IPS-11a (cell line): ENCODE results near the gene ANKH.

ENCODE experiments used
- H3K4me3 ChIP-seq: one replicate; pipeline ENCODE4 v1.5.1; 2013; ENCODE audit warnings: low read depth, low read length, control low read depth

Gene ANKH

DNA sequence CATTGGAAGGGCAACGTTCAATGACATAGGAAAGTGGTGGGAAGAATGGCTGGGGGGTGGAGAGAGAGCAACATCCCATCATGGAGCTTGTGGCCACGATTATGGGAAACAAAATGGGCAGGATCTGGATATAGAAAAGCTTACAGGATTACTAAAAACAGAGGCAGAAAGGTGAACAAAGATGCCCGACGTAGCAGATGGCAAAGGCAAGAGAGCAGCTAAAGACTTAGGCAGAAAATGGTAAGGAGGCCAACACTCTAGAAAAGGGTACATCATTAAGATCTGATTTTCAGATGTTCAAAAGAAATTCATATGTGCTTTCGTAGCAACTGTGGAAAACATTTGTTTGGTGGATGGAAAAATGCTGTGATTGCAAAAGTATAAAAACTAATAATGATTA, 104.5 kb downstream of the ANKH start:
- no peak overlapping the region for H3K4me3 ChIP-seq

DNA sequence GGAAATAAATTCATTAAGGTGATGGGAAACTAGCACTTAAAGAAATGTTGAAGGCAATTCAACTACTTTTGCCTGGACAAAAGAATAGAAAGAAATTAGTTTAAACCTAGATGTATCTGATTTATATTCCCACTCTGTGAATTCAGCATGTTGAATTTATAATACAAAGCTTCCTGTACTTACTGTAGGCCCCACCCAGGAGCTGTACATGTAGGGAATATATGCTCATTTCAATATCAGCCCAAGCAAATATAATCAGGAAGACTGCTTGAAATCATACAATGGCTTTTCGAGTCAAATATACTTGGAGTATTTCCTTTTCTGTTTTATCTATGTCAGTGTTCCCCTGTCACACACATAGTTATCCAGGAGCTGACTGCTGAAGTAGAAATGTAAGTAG, 105.0 kb downstream of the ANKH start:
- H3K4me3 ChIP-seq = no peak overlapping the region

DNA sequence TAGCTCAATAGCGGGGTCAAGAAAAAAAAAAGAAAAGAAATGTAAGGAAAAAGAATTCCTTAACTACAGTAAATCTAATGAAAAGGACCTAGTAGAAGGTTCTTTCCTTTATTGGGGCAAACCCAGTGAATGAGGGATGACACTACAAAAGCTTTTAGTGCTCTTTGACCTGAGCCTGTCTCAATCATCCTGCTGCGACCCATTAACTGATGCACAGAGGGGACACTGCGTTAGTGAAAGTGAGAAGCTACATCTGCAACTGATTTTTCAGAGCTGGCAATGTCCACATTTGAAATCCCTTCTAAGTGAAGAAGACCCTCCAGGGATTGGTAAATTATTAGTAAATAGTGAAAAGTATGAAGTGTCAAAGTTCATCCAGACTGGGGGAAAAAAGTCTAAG, 106.0 kb downstream of the ANKH start:
- H3K4me3 ChIP-seq = no peak overlapping the region

DNA sequence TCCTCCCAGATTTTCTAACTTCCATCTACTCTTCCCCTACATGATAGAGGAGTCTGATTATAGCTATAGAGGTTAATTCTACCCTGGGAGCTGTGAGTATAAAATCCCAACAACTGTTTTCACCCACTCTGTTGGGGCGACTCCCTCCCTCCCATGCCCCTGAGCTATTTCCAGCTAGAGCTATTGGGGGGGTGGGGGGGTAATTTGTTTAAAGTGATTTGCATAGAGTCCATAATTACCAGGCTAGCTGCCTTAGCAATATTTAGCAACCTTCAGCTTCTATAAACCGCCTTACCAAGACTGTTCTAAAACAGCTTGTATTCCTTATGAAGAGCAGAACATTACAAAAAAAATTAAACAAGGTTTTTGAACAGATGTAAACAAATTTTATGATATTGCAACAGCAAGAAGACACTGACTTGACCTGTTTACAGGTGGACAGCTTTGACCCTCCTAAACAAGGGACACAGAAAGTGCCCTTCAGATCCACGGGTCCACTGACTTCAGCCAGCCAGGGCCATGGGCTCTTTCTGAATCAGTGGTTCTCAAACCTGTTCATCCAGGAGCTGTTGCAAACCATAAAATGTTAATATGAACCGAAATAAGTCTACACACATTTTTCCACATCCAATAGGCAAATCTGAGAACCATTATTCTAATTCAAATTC, 108.9 kb downstream of the ANKH start:
- H3K4me3 ChIP-seq = no peak overlapping the region

DNA sequence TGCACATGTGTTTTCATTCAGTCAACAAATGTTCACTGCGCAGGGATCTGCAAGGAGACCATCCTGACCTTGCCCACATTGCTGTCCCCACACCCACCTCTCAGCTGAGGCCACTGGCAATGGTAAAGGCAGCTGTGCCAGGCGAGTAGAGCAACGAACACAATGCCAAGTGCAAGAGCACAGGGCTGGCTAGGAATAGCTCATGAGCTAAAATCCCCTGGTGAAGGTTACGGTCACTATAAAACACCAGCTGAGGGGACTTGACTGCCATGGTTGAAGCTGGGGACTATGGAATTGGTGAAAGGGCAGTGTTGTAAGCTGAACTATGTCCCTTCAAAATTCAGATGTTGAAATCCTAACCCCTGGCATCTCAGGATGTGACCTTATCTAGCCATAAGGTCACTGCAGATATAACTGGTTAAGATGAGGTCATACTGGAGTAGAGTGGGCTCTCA, 111.0 kb downstream of the ANKH start:
- no peak overlapping the region for H3K4me3 ChIP-seq

DNA sequence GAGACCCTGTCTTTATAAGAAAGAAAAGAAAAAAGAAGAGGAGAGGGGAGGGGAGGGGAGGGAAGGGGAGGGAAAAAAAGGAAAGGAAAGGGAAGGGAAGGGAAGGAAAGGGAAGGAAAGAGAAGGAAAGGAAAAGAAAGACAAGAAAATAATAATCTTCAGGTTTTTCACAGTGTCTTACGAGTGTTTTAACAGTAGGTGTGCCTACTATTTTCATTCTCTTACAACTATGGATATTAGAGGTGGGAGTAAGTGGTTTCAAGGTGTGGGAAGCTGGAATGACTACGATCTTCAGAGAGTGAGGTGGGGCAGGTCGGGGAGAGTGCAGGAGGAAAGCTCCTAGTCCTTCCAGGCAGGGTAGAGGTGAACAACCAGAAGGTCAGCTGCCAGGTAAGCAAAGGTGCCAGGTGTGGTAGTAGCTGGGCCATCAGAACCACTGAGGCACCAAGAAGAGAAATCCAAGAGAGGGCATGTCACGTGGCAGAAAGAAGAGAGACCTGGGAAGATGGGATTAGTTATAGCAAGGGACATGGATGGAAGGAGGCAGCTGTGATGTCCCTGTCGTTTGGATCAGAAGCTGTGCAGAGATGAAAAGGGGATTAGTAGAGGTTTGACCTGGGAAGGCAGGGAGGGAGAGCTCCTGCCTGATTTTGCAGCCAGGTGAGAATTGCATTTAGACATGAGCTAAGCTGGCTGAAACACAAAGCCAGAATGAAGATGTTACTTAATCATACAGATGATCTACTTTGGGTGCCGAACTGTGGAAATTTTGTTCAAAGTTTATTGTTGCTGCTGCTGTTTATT, 111.6 kb downstream of the ANKH start:
- no peak overlapping the region for H3K4me3 ChIP-seq

DNA sequence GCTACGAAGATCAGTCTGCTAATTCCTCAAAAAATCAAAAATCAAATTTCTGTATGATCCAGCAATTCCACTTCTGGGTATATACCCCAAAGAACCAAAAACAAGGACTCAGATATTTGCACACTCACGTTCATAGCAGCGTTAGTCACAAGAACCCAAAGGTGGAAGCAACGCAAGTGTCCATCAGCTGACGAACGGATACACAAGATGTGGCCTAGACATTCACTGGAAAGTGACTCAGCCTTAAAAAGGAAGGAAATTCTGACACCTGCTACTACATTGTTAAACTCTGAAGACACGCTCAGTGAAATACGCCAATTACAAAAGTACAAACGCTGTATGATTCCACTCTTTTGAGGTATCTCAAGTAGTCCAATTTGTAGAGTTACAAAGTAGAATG, 113.7 kb downstream of the ANKH start:
- no peak overlapping the region for H3K4me3 ChIP-seq

DNA sequence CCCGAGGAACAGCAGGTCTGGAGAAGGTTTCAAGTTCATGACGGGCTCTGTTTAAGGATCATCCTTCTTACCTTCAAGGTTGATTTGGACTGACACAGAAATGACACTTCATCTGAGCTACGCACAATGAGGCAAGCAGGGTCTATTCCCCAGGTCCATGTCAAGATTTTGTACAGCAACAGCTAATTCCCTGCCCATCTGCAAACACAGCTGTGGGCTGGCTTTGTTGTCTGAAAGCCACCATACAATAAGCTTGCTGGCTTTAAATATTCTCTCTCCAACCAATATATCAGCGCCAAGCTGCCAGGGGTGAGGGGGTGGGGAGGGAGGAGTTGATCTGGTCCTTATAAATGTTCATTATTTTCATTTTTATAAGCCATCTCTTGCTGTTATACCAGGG, 115.1 kb downstream of the ANKH start:
- H3K4me3 ChIP-seq = no peak overlapping the region

DNA sequence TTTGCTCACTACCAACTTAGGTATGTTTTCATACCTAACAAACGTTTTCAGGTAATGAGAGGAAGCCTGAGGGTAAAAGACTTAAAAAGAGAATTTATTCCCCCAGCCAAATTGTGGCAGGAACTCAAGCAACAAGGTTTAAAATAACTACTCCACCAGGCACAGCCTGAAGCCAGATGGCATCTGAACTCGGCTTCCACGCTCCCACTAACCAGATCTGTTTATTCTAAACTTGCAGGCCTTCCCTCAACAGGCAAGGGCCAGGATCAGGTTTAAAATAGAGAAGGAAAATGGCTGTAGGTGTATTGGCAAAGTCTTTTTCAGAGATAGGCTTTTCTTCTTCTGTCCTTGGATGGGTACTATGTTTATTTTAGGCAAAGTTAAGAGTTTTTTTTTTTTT, 117.6 kb downstream of the ANKH start:
- H3K4me3 ChIP-seq = no peak overlapping the region

DNA sequence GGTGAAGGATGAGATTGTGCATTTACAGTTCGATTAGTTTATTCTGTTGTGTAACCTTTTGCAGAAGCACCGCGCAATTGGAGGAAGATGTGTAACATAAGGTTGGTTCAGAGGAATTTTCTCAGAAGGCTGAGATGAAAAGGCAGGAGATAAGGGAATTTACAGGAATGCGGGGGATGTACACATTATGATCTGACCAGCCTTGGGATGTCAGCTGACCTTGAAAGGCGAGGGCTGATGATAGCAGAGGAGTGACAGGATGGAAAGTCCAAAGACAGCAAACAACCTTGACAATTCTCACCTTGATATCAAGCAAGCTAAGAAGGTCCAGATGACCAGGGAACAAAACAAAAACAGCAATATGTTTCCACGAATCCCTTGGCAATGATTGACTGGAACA, 118.3 kb downstream of the ANKH start:
- no peak overlapping the region for H3K4me3 ChIP-seq

DNA sequence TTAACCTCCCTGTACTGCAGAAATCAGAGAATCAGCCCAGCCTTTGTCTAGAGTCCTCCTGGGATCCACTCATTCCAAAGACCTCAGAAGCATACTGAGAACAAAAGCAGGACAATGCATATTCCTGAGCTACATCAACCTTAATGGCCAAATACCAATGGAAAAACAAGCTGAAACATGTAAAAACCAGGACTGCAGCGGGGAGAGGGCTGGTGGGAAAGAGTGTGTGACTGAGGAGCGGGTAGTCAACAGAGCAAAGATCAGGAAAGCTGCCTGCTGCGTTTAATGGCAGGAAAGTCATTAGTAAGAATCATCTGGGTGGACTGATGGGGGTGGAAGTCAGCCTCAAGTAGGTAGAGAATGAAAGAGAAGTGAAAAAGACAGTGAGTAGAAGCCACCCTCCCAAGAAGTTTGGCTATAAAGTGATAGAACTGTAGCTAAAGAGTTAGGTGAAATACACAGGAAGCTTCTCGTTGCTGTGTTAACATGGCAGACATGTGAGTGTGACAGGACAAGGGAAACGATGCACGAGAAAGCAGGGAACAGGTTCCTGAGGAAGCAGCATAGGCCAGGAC, 119.0 kb downstream of the ANKH start:
- H3K4me3 ChIP-seq = no peak overlapping the region

DNA sequence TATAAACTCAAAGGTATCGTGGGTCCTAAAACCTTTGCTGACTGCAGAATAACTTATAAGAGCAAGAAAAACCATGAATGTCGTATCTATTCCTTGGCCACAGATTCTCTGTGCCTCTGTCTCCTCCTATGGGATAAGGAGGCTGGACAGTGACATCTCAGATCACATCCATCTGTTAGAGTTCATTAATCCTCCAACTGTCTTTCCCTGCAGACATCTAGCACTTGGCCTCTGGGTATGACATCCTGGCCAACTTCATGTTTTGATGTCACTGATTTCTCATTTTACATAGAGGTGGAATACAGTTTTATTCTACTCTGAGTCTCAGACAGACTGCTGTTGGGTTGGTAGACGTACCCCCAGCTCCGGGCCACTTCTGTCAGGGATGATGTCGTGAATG, 120.9 kb downstream of the ANKH start:
- H3K4me3 ChIP-seq = no peak overlapping the region

DNA sequence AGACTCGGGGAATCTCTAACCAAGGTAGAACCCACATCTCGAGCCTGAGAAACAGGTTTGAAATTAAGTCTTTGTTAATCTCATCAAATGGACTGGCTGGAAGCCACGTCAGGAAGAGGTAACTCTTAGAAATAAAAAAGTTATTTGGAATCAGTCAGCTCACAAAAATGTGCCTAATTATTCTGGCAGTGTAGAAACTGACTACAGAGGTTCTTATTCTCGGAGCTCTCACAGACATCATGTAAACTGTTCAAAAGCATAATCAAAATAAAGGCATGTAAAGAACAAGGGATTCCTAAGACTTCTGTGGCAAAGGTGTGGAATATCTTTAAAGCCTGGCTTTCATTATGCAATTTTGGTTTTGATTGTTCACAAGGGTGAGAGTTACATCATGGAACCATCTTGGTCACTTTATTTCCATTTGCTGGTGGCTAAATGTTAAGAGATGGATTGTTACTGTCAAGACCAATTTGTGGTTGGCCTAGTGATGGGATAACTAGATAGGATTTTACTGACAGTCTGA, 121.9 kb downstream of the ANKH start:
- no peak overlapping the region for H3K4me3 ChIP-seq

DNA sequence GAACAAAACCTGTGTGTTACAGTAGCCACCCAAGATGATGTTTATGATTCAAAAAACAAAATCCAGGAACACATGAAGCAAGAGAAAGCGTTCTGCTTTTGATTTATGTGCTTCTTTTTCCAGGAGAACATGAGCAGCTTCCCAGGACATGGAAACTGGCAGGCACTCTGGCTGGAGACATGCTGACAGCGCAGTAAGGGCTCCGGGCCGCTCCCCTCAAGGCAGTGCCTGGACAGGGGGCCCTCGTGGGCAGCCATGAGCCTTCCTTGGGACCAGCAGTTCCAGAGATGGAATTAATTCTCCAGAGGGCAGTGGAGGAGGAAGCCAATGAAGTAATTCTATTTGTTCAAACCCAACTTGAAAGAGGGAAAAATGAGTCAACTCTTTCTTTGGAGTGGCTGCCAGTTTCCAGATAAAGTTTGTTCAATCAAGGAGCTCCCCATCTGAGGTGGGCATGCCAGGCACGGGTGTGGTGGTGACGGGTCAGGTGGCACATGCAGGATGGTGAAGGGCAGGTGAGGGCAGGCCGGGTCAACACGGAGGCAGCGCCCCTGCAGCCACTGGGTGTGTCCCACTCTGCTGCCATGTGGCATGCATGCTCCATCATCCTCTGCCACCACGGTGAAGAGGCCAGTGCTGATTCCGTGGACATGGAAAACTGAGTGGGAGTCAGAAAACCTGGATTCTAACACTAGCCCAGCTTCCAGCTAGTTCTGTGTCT, 123.2 kb downstream of the ANKH start:
- H3K4me3 ChIP-seq = no peak overlapping the region

DNA sequence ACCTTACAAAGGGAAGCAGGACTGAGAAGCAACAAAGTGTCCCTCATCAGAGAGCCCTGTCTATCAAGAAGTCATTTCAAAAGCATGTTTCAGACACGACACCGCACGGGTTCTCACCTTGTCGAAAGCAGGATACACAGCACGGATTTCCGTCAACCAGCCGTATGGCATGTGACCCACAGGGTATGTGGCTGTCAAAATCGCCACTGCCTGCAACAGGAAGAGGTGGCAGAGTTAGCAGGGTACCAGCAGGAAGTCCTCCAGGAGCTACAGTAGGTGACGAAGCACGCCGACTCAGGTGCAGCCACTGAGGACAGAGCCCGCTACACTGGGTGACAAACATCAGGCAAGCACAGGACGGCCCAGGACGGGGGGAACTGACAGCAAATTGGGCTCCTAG, 125.8 kb downstream of the ANKH start:
- H3K4me3 ChIP-seq = no peak overlapping the region

DNA sequence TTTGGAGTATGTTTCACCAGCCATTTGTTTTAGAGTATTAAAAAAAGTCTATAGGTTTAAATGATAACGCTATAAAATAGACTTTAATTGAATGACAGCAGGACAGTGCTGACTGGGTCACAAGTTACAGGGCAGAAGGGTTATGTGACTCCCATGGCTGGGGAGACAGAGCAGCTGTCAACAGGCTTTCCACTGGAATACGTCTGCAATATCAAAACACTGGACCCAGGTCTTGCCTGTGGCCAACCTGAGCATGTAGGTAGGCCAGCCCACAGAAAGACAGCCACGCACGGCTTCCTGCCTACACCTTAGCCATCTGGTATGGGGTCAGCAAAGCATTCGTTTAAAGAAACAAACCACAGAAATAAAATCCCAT, 126.4 kb downstream of the ANKH start:
- H3K4me3 ChIP-seq = no peak overlapping the region

DNA sequence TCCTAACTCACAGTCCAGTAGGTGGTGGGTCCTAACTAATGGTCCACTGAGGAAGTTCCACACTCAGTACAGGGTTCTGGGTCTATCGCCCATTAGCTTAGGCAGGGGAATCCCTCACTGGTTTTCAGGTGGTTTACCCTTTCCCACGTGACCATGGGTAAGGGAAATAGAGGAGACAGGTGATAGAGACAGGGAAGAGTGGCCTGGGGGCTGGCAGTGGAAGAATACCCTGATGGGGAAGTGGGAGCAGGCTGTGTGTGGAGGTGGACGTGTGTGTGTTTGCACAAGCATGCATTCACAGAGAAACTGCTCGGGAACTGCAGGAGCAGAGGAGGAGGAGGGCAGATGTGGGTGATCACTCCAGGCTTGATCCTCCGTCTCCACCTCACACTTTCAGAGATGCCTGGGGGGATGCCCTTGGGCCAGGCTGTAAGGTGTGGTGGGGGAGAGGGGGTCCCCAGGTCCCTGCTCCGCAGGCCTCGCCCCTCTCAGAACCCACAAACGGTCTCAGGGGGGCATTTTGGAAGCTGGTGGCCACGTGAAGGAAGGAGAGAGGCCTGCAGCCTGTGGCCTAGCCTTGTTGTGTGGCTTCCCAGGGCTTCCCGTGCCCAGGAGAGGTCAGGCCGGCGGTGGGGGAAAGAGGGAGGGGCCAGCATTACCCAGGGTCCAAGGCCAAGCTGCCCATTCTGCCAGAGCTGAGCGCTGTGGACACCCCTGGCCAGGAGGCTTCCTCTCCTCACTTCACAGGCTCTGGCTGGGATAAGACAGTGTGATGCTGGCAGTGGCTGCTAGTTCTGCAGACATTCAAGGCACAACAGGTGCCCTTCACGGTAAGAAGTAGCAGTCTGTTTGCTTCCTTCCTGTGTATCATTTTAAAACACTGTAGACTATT, 127.0 kb downstream of the ANKH start:
- H3K4me3 ChIP-seq = no peak overlapping the region

DNA sequence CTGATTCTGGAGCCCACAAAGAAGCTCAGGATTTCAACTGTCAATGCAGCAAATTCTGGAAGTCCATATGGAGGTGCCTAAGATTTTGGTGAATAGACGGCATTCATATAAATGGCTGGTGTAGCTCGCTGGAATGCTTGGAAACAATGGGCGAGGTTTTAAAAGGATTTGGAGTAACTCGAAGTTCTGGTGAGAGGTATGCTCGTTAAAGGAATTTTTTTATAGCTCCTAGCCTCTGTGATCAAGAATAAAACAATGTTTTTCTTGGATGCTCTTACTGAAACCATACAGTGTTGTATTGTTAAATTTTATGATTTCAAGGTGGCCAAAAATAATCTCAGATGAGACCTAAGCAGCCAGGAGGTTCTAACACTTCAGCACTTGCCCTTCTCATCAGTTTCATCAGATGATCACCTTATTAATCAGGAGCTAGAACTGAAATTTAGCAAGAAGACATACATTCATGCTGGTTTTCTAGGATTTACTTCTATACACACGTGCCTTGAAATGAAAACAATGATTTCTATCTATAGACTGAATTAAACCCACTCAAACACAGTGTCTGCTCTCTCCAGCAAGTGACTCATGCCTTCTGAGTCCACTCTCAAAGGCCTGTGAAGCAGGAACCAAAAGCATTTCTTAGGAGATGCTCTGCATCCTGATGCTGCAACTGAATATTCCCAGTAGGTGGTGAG, 127.8 kb downstream of the ANKH start:
- no peak overlapping the region for H3K4me3 ChIP-seq

DNA sequence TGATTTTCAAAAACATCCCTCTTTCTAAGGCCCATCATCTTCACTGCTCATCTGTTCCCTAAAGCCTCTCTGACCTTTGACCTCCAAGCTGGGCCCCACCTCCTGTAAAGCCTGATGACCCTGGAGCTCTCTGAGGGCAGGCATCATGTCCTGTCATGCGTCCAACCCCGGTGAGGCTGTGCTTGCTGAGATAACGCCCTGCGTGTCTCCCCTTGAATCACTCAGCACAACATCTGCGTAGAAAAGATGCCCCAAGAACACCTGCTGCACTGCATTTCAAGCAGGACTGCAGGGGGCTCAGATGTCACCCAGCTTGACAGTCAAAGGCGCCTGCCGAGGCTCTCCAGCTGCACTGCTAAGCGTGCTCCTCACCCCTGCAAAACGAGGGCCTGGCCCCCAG, 129.1 kb downstream of the ANKH start:
- no peak overlapping the region for H3K4me3 ChIP-seq
